ENCODE data around the gene NOP56. TPM values are rescaled to one million over a fixed set of nuclear protein-coding genes. Genes with fewer than 3 reads are reported as not detected.

Gene NOP56
- total and polyA plus RNA-seq, 2 donors (not counting 3 experiments of a cell fraction or from before 2014, with no cell fraction given) = 151 to 329 TPM

DNA sequence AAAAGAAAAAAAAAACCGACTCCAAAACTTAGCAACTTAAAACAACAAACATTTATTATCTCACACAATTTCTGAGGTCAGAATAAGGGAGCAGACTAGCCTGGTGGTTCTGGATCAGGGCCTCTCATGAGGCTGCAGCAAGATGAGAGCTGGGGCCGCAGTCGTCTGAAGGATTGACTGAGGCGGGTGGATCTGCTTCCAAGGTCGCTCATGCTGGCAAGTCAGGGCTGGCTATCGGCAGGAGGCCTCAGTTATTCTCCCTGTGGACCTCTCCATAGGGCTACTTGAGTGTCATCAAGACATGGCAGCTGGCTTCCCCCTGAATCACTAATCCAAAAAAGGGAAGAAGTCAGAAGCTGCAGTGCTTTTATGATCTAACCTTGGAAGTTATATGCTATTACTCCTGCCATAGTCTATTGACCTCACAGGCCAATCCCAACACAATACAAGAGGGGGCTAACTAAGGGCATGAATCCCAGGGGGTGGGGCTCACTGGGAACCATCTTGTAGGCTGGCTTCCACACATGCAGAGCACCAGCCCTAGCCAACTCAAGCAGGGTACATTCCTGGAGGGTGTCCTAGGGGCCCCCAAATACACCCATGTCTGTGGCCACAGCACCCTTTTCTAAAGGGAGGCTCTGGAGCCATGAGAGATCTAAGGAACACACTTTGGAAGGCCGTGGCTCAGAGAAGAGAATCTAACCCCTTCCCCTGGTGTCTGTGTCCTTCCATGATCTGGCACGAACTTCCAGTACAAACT, 51.5 kb downstream of the NOP56 start:
- no peak for FAIRE-seq
- Histone ChIP-seq H4K20me1 (replicated peaks; ENCODE audit: control insufficient read depth, extremely low read depth, insufficient read depth, low read length) (no peaks in the 10 kb centered on the region), H3K9me1 (replicated peaks; ENCODE audit: control insufficient read depth, extremely low read depth, insufficient read depth, low read length) (no peaks in the 10 kb centered on the region), H3K9ac (replicated peaks; ENCODE audit: extremely low read depth, insufficient read depth, low read length) (no peak overlapping the region), H3K27me3 (ENCODE audit: control insufficient read depth in 2 of 2, insufficient read depth in 2 of 2, low read length in 2 of 2) (peaks cover 8 to 15% of the 10 kb centered on the region in 2 experiments), H3K4me3 (replicated peaks in 1 of 3; ENCODE audit: insufficient read depth in 1 of 3, low read depth in 1 of 3, low read length in 3 of 3) (no peak overlapping the region), H2AFZ (ENCODE audit: low read depth, low read length) (no peak overlapping the region), H3K79me2 (ENCODE audit: control insufficient read depth, insufficient read depth, low read length) (no peaks in the 10 kb centered on the region), H3K4me2 (ENCODE audit: insufficient read depth, low read length) (no peak overlapping the region), H3K4me1 (ENCODE audit: control insufficient read depth, extremely low read depth, insufficient read depth, low read length) (no peaks in the 10 kb centered on the region), H3K36me3 (ENCODE audit: control insufficient read depth in 2 of 2, extremely low read depth in 1 of 2, insufficient read depth in 2 of 2, low read length in 2 of 2) (no peaks in the 10 kb centered on the region), H3K27ac (ENCODE audit: insufficient read depth, low read depth, low read length) (no peak overlapping the region), H3K9me3 (replicated peaks; ENCODE audit: control insufficient read depth, insufficient read depth, low read length) (no peaks in the 10 kb centered on the region)
- no peak for DNase-seq (ENCODE audit: low read depth, low spot score)
- dilution Hi-C loops (cut with MboI; ENCODE audit: extremely low pct_ligation_motif_present, low sequenced_read_pairs) (no loop called here), intact Hi-C loops (cut with micrococcal nuclease) (no loop called here)
- BruUV-seq (replicated peaks) = no TSS peak
- TF ChIP-seq JUN (IDR thresholded peaks at IDR 0.05; ENCODE audit: borderline replicate concordance, insufficient read depth, insufficient read length, low read depth) (no peak), MYC (IDR thresholded peaks at IDR 0.05; ENCODE audit: low read depth, low read length) (no peak), EZH2 (IDR thresholded peaks at IDR 0.05; ENCODE audit: borderline replicate concordance, low read depth, low read length, severe bottlenecking) (no peak), MAX (IDR thresholded peaks at IDR 0.05; ENCODE audit: insufficient read depth, insufficient read length) (no peak)
- POLR2A ChIA-PET = no interaction called here
- CTCF ChIA-PET = no interaction called here

- Histone ChIP-seq H3K4me1 (ENCODE audit: control insufficient read depth, extremely low read depth, insufficient read depth, low read length) (no peaks in the 10 kb centered on the region), H3K27ac (ENCODE audit: insufficient read depth, low read depth, low read length) (no peak overlapping the region), H3K9me3 (replicated peaks; ENCODE audit: control insufficient read depth, insufficient read depth, low read length) (no peaks in the 10 kb centered on the region), H3K4me3 (replicated peaks in 1 of 3; ENCODE audit: insufficient read depth in 1 of 3, low read depth in 1 of 3, low read length in 3 of 3) (no peak overlapping the region), H3K79me2 (ENCODE audit: control insufficient read depth, insufficient read depth, low read length) (no peaks in the 10 kb centered on the region), H3K9ac (replicated peaks; ENCODE audit: extremely low read depth, insufficient read depth, low read length) (no peak overlapping the region), H3K36me3 (ENCODE audit: control insufficient read depth in 2 of 2, extremely low read depth in 1 of 2, insufficient read depth in 2 of 2, low read length in 2 of 2) (no peaks in the 10 kb centered on the region), H3K27me3 (ENCODE audit: control insufficient read depth in 2 of 2, insufficient read depth in 2 of 2, low read length in 2 of 2) (peaks cover 3 to 6% of the 10 kb centered on the region in 2 experiments), H3K9me1 (replicated peaks; ENCODE audit: control insufficient read depth, extremely low read depth, insufficient read depth, low read length) (no peaks in the 10 kb centered on the region), H2AFZ (ENCODE audit: low read depth, low read length) (no peak overlapping the region), H3K4me2 (ENCODE audit: insufficient read depth, low read length) (no peak overlapping the region), H4K20me1 (replicated peaks; ENCODE audit: control insufficient read depth, extremely low read depth, insufficient read depth, low read length) (no peaks in the 10 kb centered on the region)
- ChIA-PET POLR2A (no interaction called here), CTCF (no interaction called here)
- no TSS peak for BruUV-seq (replicated peaks)
- DNase-seq (ENCODE audit: low read depth, low spot score) = no peak
- dilution Hi-C loops (cut with MboI; ENCODE audit: extremely low pct_ligation_motif_present, low sequenced_read_pairs) = no loop called here
- no peak for FAIRE-seq
- TF ChIP-seq MYC (IDR thresholded peaks at IDR 0.05; ENCODE audit: low read depth, low read length) (no peak), EZH2 (IDR thresholded peaks at IDR 0.05; ENCODE audit: borderline replicate concordance, low read depth, low read length, severe bottlenecking) (no peak), POLR2A (IDR thresholded peaks at IDR 0.05; ENCODE audit: low read depth, low read length) (no peak), FOS (IDR thresholded peaks at IDR 0.05; ENCODE audit: borderline replicate concordance, insufficient read depth, low read length) (no peak), GATA2 (IDR thresholded peaks at IDR 0.05; ENCODE audit: insufficient read depth, insufficient read length, low read depth, low read length) (no peak), JUN (IDR thresholded peaks at IDR 0.05; ENCODE audit: borderline replicate concordance, insufficient read depth, insufficient read length, low read depth) (no peak), POLR2AphosphoS5 (IDR thresholded peaks at IDR 0.05; ENCODE audit: insufficient read depth, low read depth, low read length) (no peak)
- intact Hi-C loops (cut with micrococcal nuclease) = no loop called here
These were observed 53.7 kb downstream of the NOP56 start for GRCh38 chr20:2705931-2706645.

All from endothelial cell of umbilical vein (primary cell).